ENCODE data around the gene PHF20. TPM values are rescaled to one million over a fixed set of nuclear protein-coding genes. Genes with fewer than 3 reads are reported as not detected.

The PHF20 gene
- total RNA-seq, 1 experiment from 2014 or later = 56.7 TPM

DNA sequence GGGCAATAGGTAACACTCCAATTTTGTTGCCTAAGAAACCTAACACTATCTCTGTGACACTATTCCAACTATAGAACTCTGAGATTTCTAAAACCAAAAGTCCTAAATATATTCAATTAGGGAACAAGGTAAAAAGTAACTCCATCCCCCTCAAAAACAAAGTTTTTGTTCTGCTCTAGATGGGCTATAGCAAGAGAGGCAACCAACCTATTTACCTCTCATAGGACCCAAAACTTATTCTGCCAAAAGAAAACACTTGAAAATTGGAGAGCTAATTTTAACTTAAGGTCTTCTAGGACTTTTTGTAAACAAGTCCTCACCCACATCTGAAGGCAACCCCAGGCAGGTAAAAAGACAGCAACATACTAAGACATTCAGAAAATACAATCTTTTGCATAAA, 37.4 kb upstream of the PHF20 start:
- Mint-ChIP-seq H3K9me3 (ENCODE audit: low read depth, unreplicated experiment) (no peaks in the 10 kb centered on the region), H3K27me3 (ENCODE audit: unreplicated experiment) (no peaks in the 10 kb centered on the region), H3K4me3 (ENCODE audit: low read depth, unreplicated experiment) (peak overlapping the region; percentile 3), H3K27ac (ENCODE audit: unreplicated experiment) (peak overlapping the region; percentile 5), H3K4me1 (ENCODE audit: low read depth, unreplicated experiment) (peaks cover 46% of the 10 kb centered on the region), H3K36me3 (ENCODE audit: insufficient read depth, unreplicated experiment) (peaks cover 100% of the 10 kb centered on the region)
- intact Hi-C loops (cut with micrococcal nuclease; ENCODE audit: unreplicated experiment) = no loop called here
- BruUV-seq (replicated peaks) = no TSS peak
- TF ChIP-seq, protein P1, sequence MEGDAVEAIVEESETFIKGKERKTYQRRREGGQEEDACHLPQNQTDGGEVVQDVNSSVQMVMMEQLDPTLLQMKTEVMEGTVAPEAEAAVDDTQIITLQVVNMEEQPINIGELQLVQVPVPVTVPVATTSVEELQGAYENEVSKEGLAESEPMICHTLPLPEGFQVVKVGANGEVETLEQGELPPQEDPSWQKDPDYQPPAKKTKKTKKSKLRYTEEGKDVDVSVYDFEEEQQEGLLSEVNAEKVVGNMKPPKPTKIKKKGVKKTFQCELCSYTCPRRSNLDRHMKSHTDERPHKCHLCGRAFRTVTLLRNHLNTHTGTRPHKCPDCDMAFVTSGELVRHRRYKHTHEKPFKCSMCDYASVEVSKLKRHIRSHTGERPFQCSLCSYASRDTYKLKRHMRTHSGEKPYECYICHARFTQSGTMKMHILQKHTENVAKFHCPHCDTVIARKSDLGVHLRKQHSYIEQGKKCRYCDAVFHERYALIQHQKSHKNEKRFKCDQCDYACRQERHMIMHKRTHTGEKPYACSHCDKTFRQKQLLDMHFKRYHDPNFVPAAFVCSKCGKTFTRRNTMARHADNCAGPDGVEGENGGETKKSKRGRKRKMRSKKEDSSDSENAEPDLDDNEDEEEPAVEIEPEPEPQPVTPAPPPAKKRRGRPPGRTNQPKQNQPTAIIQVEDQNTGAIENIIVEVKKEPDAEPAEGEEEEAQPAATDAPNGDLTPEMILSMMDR (IDR thresholded peaks at IDR 0.05; ENCODE audit: unreplicated experiment) = no peak
- CTCF ChIA-PET = interaction anchor here (1.3 kb wide), 1 partner anchor 58 kb away, joined by 4 read pairs; no protein-coding TSS in a partner anchor
- DNase-seq = no peak

DNA sequence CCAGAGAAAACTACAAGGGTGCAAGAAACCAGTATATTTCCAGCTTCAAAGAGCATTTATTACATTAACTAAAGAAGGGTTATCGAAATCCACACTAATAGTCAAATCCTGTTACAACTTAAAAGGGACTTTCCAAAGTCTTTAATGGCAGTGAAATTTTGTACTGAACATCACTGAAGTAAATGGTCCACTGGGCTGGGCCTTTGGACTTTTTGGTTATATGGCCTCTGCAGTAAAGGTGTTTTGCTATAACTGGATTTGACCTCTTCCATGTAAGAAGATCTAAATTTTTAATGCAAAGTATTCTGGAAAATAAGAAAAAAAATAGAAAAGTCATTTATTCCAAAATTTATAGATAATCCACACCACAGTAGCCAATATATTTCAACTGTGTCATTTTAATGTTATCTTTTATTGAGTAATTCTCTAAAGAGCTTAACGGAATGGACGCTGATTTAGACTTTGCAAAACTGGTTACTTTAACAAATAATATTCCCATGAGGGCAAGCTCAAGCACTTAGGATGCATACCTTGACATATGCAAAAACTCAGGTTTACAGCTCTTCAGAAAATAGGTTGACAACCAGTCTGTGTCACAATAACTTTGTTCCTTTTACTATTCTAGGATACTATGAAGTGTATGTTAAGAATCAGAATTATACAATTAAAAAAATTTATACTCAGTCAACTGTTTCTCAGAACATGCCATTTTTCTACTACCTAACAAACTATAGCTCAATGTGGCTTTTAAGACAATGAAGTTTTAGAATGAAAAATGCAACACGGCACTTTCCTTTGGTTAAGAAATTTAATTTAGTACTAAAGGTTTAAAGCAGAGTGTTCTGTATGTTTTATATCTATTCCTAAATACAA, 36.8 kb upstream of the PHF20 start:
- H3K4me3 Mint-ChIP-seq (ENCODE audit: low read depth, unreplicated experiment) = peak overlapping the region; percentile 3

DNA sequence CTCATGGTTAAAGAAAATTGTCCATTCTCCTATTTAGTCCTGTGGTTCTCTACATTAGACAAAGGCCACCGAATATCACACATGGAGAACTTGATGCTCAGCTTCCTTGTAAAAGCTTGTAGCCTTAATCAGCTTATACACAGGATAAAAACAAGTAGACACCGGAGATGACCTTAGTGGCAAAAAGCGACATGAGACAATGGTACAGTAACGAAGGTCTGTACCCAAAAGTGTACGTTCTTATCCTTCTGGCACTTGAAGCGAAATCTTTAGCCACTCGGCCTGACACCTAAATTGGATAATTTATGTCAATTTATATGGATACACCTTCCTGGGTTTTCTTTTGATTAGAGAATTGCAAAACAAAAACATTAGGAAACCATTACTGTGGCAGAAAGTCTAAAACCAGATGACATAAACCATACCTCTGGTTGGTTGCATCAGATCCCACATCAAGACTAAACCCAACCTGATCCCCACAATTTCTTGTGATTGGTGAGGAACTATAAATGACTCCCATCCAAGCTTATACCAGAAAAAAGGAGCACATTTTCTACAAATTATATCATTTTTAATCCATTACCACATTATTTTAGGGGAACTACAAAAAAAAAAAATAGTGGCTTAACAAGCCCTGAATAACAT, 35.9 kb upstream of the PHF20 start:
- Mint-ChIP-seq H3K36me3 (ENCODE audit: insufficient read depth, unreplicated experiment) (peaks cover 100% of the 10 kb centered on the region), H3K4me1 (ENCODE audit: low read depth, unreplicated experiment) (peaks cover 48% of the 10 kb centered on the region), H3K4me3 (ENCODE audit: low read depth, unreplicated experiment) (peak overlapping the region; percentile 28), H3K9me3 (ENCODE audit: low read depth, unreplicated experiment) (no peaks in the 10 kb centered on the region), H3K27me3 (ENCODE audit: unreplicated experiment) (no peaks in the 10 kb centered on the region), H3K27ac (ENCODE audit: unreplicated experiment) (peak overlapping the region; percentile 42)
- BruUV-seq (replicated peaks) = no TSS peak
- CTCF ChIA-PET = interaction anchor here (0.5 to 1.3 kb wide), 5 partner anchors 33 to 116 kb away, joined by 3 to 6 read pairs (median 3); no protein-coding TSS in a partner anchor
- DNase-seq = no peak
- intact Hi-C loops (cut with micrococcal nuclease; ENCODE audit: unreplicated experiment) = no loop called here
- TF ChIP-seq, protein P1 (IDR thresholded peaks at IDR 0.05; ENCODE audit: unreplicated experiment) = no peak

More for the DNA sequence above, 36.8 kb upstream of the PHF20 start:
- Mint-ChIP-seq H3K4me1 (ENCODE audit: low read depth, unreplicated experiment) (peaks cover 48% of the 10 kb centered on the region), H3K9me3 (ENCODE audit: low read depth, unreplicated experiment) (no peaks in the 10 kb centered on the region), H3K27me3 (ENCODE audit: unreplicated experiment) (no peaks in the 10 kb centered on the region), H3K27ac (ENCODE audit: unreplicated experiment) (peak overlapping the region; percentile 5), H3K36me3 (ENCODE audit: insufficient read depth, unreplicated experiment) (peaks cover 100% of the 10 kb centered on the region)
- CTCF ChIA-PET = interaction anchor here (1.3 kb wide), 2 partner anchors 34 to 58 kb away, joined by 3 to 4 read pairs; no protein-coding TSS in a partner anchor
- intact Hi-C loops (cut with micrococcal nuclease; ENCODE audit: unreplicated experiment) = no loop called here
- BruUV-seq (replicated peaks) = no TSS peak
- TF ChIP-seq, protein P1 (IDR thresholded peaks at IDR 0.05; ENCODE audit: unreplicated experiment) = no peak
- no peak for DNase-seq

DNA sequence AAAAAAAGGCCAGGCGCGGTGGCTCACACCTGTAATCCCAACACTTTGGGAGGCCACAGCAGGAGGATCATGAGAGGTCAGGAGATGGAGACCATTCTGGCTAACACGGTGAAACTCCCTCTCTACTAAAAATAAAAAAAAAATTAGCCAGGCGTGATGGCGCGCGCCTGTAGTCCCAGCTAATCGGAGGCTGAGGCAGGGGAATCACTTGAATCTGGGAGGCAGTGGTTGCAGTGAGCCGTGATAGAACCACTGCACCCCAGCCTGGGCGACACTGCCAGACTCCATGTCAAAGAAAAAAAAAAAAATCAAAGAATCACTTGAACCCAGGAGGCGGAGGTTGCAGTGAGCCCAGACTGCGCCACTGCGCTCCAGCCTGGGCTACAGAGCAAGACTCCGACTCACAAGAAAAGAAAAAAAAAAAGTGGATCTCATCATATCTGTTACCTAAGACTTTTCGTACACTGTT, 33.9 kb upstream of the PHF20 start:
- no peak for DNase-seq
- no TSS peak for BruUV-seq (replicated peaks)
- peaks cover 100% of the 10 kb centered on the region for H3K36me3 Mint-ChIP-seq (ENCODE audit: insufficient read depth, unreplicated experiment)
- peak overlapping the region; percentile 48 for H3K4me3 Mint-ChIP-seq (ENCODE audit: low read depth, unreplicated experiment)
- H3K9me3 Mint-ChIP-seq (ENCODE audit: low read depth, unreplicated experiment) = no peaks in the 10 kb centered on the region
- TF ChIP-seq, protein P1 (IDR thresholded peaks at IDR 0.05; ENCODE audit: unreplicated experiment) = no peak
- no peaks in the 10 kb centered on the region for H3K27me3 Mint-ChIP-seq (ENCODE audit: unreplicated experiment)
- peak overlapping the region; percentile 55 for H3K27ac Mint-ChIP-seq (ENCODE audit: unreplicated experiment)
- peaks cover 50% of the 10 kb centered on the region for H3K4me1 Mint-ChIP-seq (ENCODE audit: low read depth, unreplicated experiment)
- CTCF ChIA-PET = interaction anchor here (0.7 kb wide), 1 partner anchor 14 kb away, joined by 3 read pairs; no protein-coding TSS in a partner anchor
- intact Hi-C loops (cut with micrococcal nuclease; ENCODE audit: unreplicated experiment) = loop anchor here (2.0 kb wide), 1 partner anchor 29 kb away; no protein-coding TSS in a partner anchor
